NT2/D1 (cell line): Measurements from ENCODE around the gene ZNF134.

Experiments
- SUZ12 ChIP-seq: IDR thresholded peaks from 2 replicates; pipeline ENCODE4 v1.6.1; 2011; ENCODE audit not compliant: insufficient read length, insufficient read depth; ENCODE audit errors: extremely low read depth
- YY1 ChIP-seq: IDR thresholded peaks from 2 replicates; pipeline ENCODE4 v1.6.1; 2011; ENCODE audit not compliant: insufficient read length, insufficient read depth
- ZNF274 ChIP-seq: IDR thresholded peaks from 2 replicates; pipeline ENCODE4 v1.6.1; 2011; ENCODE audit warnings: mild to moderate bottlenecking, low read depth, low read length

DNA sequence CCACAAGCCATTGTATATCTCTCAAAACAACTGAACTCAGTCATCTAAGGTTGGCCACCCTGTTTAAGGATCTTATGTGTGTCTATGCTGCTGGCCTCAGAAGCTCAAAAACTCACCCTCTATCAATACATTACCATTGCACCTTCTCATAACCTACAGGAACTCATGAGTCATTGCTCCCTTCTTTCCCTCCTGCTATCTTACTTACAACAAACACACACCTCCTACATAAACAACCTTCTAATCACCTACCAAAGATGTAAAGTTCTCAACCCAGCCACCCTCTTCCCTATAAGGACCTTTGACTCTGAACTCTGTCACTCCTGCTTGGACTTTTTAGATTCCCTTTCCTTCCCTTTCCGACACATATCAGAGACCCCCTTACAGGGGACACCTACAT, 41.4 kb downstream of the ZNF134 start:
- TF ChIP-seq YY1 (no peak), ZNF274 (no peak), SUZ12 (no peak)
